HFF-Myc (cell line): ENCODE results near the gene TAF1B.

Source experiments
- DNase-seq: peaks from one replicate; pipeline ENCODE4 v3.0.0-alpha.2; 2011; ENCODE audit warnings: low read depth; ENCODE audit errors: extremely low read depth
- H3K4me3 ChIP-seq: replicated peaks from 2 replicates; pipeline ENCODE4 v1.5.1; 2011; ENCODE audit warnings: low read depth, mild to moderate bottlenecking, control low read depth, low read length
- CTCF ChIP-seq: IDR thresholded peaks from 2 replicates; pipeline ENCODE4 v1.5.1; 2012; ENCODE audit warnings: mild to moderate bottlenecking, low read depth, low read length, control low read depth; ENCODE audit errors: missing control alignments

TAF1B gene

GRCh38 chr2:9843229-9844035, at the start of gene TAF1B:
TSS of gene TAF1B (plus strand) at chr2:9843474. CDS start at chr2:9843542, 68 bp downstream.
- TF ChIP-seq CTCF = peak; percentile 43
- DNase-seq = peak; percentile 90
- H3K4me3 ChIP-seq = peak within 1 kb of the TSS; percentile 72

GRCh38 chr2:9793918-9794717, 49.2 kb upstream of the TAF1B start:
- TF ChIP-seq CTCF = no peak
- no peak overlapping the region for H3K4me3 ChIP-seq
- DNase-seq = no peak

GRCh38 chr2:9795071-9795470, 48.2 kb upstream of the TAF1B start:
- TF ChIP-seq CTCF = no peak
- DNase-seq = no peak
- H3K4me3 ChIP-seq = no peak overlapping the region

GRCh38 chr2:9796056-9797010, 46.9 kb upstream of the TAF1B start:
- DNase-seq = no peak
- H3K4me3 ChIP-seq = no peak overlapping the region
- peak; percentile 7 for TF ChIP-seq CTCF

- DNase-seq = no peak
- H3K4me3 ChIP-seq = no peak overlapping the region
- TF ChIP-seq CTCF = no peak
Measured at GRCh38 chr2:9797086-9797485, 46.2 kb upstream of the TAF1B start.

- TF ChIP-seq CTCF = no peak
- DNase-seq = no peak
Measured at GRCh38 chr2:9797681-9798556, 45.4 kb upstream of the TAF1B start.

More at GRCh38 chr2:9797681-9798556, 45.4 kb upstream of the TAF1B start:
- no peak overlapping the region for H3K4me3 ChIP-seq
